ENCODE results near the gene CMAS.

GRCh38 chr12:22110176-22110575, 64.2 kb downstream of the CMAS start:
- TF ChIP-seq POLR2A (IDR thresholded peaks at IDR 0.05; ENCODE audit: low read depth, low read length) (no peak), SPI1 (IDR thresholded peaks at IDR 0.05; ENCODE audit: low read depth, low read length) (no peak), TAF1 (IDR thresholded peaks at IDR 0.05; ENCODE audit: low read depth, low read length) (no peak)

Measured in GM12891 (cell line).